ENCODE data around the gene PARVA.
"Not testable (repeated sequence)": the region's sequence is repeated elsewhere in the genome, so short reads cannot be mapped to it uniquely, and the experiment has no call there.

The PARVA gene

GRCh38 chr11:12508151-12508751 is 130.9 kb downstream of the PARVA start:
- no peak for DNase-seq

- DNase-seq: no peak
Observed at GRCh38 chr11:12509371-12509770, 132.0 kb downstream of the PARVA start.

- DNase-seq: no peak
Observed at GRCh38 chr11:12512132-12512531, 134.8 kb downstream of the PARVA start.

GRCh38 chr11:12512826-12513395 is 135.5 kb downstream of the PARVA start:
- DNase-seq: no peak

DNA sequence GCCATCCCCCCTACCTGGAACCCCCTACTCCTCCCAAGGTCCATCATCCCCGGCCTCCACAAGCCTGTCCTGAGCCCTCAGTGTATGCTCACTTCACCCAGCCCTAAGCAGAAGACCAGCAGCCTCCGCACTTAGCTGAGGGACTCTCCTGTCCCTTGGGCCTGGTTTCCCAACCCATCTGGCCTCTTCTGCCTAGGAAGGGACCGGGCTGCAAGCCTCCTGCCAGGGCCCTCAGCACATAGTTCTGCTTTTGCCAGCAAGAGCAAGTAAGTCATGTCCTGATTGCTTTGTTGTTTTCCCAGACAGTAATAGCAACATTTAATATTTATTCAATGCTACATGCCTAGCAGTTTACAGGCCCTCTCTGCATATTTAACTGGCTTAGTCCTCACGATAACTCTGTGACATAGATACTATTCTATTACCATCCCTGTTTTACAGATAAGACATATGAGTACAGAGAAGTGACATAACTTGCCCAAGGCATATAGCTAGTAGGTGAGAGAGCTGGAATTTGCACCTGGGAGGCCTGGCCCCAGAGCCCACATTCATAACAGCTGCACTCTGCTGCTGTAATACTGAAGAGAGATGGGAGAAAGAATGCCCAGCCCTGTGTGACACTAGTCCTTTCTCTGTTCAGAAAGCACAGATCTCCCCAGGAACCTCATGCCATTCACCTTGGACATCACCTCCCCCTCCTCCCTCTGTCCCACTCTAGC is 139.2 kb downstream of the PARVA start:
- DNase-seq: no peak

DNA sequence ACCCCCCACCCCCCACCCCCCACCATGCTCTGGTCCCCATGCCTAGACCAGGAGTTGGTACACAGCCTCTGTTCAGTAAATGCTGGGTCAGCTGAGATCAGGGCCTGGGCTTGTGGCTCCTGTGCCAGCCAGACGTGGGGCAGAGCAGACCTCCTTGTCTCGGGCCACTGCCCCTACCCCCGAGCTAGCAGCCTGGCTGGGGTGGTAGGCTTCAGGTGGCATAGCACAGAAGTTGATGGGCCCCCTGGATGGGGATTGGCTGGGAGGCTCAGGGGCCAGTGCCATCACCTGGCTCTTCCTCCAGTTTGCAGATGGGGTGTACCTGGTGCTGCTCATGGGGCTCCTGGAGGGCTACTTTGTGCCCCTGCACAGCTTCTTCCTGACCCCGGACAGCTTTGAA is 139.9 kb downstream of the PARVA start:
- DNase-seq: no peak

DNA sequence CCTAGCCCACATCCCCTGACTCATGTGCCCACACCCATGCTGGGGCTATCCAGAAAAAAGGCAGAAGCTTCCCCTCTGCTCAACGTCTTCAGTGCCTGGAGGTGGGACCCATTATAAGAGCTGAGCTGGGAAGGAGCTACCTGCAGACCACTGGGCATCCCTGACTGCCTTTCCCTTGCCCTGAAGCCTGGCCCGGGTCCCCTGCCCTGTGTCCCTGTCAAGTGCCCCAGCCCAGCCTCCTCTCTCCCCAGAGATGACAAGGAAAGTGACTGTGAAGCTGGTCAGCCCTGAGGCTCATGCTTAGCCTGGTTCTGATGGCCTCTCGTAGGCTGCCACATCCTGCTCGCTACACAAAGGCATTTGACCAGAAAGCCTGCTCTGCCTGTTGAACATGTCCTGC is 140.4 kb downstream of the PARVA start:
- DNase-seq: no peak

- DNase-seq: no peak
Observed at GRCh38 chr11:12518606-12519385, 141.4 kb downstream of the PARVA start.

DNA sequence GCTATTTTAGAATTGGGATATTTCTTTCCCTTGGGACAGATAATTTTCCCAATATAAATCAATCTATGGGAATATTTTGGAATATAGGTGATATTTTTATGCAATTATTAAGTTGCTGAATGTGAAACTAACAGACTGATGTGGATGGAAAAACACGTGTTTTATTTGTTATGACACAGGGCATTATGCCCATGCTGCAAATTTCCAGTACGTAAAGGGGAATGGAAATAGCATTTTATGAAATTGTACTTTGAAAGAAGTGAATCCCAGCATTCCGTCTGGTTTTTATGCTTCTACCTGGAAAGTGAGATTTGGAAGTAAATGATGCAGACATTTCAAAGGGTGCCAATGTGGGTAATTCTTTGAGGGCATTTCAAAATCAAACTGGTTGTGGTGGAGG is 142.7 kb downstream of the PARVA start:
- DNase-seq: no peak

GRCh38 chr11:12520576-12520975 is 143.2 kb downstream of the PARVA start:
- not testable (repeated sequence) for DNase-seq

DNA sequence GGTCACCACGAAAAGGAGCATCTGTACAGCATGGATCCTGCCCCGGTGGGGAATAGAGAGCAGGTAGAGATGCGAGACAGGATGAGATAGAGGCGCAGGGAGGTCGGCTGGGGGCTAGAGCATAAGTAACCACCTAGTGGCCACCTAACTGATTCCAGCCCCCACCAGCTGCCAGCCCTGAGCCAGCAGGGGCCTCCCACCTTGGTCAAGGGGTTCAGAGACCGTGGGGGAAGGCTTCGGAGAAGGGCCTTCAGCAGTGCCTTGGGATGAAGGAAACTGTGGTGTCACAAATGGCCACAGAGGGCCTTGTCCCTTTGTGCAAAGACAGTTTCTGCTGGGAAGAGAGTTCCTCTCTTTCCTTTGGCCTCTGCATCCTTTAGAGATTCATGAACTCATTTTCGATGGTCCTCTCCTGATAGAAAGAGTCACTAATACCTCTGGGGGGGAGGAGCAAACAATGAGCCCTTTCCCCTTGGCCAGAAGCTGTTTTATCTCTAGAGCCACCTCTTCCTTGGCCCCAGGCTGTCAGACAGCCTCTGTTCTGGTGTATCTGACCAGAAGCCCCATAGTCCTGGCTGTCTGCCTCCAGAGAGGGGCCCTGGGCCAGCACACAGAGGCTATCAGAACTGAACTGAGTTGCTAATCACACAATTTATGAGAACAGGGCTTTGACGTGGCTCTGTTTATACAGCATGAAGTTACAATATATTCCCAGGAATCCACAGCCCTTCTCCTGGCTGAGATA is 146.0 kb downstream of the PARVA start:
- DNase-seq: no peak

- DNase-seq: no peak
Observed at GRCh38 chr11:12524865-12525264, 147.5 kb downstream of the PARVA start.

- DNase-seq: no peak
Observed at GRCh38 chr11:12525466-12526055, 148.2 kb downstream of the PARVA start.

DNA sequence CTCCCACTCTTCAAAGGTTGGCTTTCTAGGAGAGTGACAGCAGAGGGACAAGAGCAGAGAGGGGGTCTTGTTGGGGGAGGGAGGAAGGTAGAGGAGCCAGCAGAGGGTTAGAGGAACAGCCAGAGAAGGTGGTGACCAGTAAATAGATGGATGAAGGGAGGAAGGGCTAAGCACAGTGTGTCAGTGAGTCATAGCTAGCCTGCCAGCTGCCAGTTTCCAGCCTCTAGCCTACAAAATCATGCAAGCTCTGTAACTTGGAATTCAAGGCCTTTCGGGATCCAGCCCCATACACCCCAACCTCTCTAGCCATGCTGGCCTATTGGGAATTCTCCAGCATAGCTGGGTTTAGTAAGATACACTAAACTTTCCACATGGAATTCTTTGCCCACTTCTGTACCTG is 149.4 kb downstream of the PARVA start:
- no peak for DNase-seq

GRCh38 chr11:12528487-12528886 is 151.1 kb downstream of the PARVA start:
- no peak for DNase-seq

- no peak for DNase-seq
Observed at GRCh38 chr11:12529041-12529440, 151.7 kb downstream of the PARVA start.

DNA sequence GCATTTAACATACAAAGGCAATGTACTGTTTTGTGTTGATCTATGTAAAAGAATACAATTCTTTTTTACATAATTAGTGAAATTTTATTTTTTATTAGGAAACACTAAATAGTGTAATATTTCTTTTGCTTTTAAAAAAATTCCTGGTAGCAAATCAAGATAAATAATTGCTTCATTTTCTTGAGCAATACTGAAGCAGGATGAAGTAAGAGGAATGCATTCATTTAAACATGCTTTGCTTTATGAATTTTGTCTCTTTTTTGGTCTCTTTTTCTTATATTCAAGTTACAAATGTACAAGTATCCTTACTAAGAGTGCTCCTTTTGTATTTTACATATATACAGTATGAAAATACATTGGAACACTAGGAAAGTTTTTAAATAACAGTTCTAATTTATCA is 152.4 kb downstream of the PARVA start:
- no peak for DNase-seq

- no peak for DNase-seq
Observed at GRCh38 chr11:12531020-12531419, 153.6 kb downstream of the PARVA start.

DNA sequence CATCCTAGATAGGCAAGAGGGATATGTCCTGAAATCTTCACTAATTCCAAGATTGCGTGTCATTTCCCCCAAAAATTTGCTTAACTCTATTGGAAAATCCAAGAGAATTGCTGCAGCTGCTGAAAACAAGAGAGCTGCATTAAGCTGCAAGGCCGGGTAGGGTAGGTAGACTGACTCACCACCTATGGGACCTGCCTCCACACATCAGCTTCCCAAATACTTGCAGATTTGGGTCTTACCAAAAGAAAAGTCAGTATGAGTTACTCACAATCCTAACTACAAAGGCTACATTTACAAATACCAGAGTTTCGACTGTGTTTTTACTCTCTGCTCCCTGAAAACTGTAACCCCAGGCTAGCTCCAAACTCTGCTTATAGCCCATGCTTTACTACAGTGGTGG is 154.3 kb downstream of the PARVA start:
- no peak for DNase-seq

GRCh38 chr11:12532580-12532979 is 155.2 kb downstream of the PARVA start:
- DNase-seq: no peak

DNA sequence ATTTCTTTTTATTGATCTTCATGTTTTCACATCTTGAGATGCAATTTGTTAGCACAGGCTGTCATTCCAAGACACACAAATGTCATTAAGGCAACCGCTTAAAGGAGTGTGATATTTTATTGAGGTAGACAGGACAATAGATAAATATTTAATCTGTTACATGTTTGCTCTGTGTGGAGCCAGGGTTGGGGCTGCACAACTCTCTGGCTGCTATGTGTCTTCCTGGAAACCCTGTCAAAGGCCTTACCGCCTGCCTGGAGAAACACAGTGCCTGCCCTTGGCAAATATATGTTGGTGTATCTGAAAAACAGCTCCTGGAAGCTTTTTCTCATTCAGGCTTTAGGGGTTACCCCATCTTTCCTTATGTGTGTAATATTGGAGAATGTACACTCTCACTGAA is 157.2 kb downstream of the PARVA start:
- DNase-seq: no peak

GRCh38 chr11:12535321-12535720 is 157.9 kb downstream of the PARVA start:
- DNase-seq: no peak

- DNase-seq: no peak
Observed at GRCh38 chr11:12536566-12536965, 159.2 kb downstream of the PARVA start.

Measured in hematopoietic multipotent progenitor cell treated with erythropoietin and hydrocortisone succinate and interleukin-3 and kit ligand, for 8 days (in vitro differentiated cells).